GDM1 (cell line): Measurements from ENCODE around the gene KDM5B.

Experiments
- DNase-seq: peaks from one replicate; lab custom pipeline; 2025; lab: John Stamatoyannopoulos, UW

KDM5B gene

DNA sequence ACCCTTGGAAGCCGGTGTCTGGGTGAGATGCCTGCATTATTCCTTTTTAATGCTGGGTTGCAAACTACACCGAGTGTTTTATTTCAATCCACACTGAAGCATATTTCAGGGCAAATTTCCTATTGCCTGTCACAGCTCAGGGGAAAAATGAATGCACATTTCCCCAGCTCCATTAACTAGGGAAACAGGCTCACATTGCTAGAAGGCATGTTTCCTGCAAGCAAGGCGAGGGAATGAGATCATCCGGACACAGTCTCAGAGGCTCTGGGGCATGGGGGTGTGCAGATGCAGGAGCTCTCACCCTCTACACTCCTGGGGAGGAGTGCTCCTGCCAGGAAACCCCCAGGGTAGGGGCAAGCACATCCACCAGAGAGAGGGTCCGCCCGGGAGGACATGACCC lies 122.6 kb downstream of the KDM5B start:
- no peak for DNase-seq

DNA sequence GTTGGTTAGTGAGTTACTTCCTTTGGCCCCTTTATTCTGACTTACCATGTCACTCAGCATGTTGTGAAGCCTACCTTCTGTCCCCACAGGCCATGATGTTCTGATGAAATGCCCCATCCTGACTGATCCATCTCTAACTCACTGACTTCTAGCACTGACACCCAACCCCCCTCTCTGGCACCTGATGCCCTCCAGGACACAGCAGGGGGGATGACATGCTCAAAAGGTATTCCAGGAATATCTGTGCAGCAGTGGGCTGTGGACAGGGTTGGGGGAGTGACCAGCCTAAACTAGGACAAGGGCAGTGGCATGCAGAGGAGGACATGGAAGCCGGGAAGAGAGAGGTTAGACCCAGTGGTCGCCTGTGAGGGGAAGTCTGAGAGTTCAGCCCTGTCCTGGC lies 123.5 kb downstream of the KDM5B start:
- DNase-seq, result no peak

DNA sequence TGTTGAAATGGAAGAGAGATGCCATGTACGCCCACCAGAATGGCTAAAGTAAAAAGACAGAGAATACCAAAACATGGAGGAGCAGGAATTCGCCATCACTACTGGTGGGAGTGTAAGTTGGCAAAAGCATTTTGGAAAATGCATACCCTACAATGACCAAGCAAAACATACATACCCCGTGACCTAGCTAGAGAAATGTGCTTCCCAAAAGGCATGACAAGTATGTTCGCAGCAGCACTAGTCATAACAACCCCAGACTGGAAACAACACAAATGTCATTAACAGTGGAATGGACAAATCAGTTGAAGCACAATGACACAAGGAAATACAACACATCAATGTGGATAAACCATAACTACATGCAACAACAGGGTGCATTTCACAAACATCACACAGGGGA lies 125.2 kb downstream of the KDM5B start:
- no peak for DNase-seq

DNA sequence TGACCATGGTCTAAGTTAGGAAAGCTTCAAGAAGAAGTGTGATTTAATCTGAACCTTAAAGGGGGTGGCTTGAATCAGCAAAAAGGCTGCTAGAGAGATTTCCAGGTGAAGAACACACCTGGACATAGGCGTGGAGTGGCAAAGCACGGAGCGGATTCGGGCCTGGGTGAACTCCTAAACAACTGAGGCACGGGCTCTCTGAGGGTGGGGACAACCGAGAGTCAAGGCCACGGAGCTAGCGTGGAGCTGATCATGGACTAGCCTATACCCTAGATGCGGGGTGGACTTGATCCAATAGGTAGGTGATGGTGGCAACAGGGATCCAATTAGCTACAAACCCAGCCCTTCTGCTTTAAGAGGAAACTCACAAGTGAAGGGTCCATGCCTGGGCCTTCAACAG lies 125.7 kb downstream of the KDM5B start:
- DNase-seq, result no peak

DNA sequence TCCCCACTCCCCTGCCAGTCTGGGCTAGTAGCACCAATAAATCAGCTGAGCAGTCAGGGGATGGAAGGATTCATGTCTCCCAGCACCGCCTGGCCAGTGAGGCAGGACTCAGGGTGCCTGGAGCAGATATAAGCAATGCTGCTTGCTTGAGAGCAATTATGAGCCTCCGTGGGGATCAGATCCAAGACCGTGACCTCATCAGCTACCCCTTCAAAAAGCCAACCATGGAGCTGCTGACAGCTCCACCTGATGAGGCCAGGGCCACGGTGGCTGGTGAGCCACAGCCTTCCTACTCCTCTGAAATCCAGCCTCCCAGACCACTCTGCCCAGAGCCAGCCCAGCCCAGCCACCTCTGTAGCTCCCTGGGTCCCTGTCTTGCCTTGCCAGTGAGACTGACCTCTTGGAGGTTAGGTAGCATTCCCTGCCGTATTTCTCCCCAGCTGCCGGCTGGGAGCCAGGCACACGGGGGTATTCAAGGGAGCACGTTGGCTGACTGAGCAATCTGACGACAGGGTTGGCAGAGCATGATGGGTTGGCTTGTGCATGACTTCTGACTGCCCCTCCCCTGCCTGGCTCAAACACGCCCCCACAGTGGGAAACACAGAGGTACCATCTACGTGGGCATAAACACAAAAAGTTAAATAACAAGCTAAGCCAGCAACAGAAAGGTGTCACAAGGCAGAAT lies 126.3 kb downstream of the KDM5B start:
- no peak for DNase-seq

DNA sequence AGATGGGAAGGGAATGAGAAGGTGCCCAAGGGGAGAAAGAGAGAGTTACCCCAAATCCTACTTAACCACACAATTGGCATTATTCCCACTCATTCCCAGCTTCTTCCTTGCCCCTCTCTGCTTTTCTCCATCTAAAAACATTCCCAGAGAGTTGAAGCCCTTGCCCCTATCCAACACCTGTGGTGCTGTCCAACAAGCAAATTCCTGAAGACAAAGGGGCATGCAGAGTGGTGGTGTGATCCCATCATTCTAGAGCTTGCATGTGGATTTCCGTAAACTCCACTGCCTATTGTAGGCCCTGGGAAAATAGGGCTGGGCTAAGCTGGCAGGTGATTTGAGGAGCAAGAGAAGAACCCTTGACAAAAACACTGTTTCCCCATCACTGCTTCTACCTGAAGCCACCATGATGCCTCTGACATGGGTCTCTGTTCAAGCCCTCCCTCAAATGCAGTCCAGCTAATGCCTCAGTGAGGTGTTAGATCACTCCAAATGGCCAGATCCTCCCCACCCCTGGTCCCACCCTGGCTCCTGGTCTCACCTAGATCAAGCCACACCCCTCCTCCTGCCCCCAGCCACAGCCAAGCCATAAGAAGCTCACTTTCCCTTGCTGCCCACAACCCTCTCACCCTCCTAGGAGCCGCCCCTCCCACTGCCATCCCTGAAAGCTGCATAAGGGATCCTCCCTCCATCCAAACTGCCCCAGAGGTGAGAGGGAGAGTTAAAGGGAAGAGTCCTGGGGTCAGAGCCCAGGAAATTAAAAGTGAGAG lies 127.5 kb downstream of the KDM5B start:
- DNase-seq, result no peak

DNA sequence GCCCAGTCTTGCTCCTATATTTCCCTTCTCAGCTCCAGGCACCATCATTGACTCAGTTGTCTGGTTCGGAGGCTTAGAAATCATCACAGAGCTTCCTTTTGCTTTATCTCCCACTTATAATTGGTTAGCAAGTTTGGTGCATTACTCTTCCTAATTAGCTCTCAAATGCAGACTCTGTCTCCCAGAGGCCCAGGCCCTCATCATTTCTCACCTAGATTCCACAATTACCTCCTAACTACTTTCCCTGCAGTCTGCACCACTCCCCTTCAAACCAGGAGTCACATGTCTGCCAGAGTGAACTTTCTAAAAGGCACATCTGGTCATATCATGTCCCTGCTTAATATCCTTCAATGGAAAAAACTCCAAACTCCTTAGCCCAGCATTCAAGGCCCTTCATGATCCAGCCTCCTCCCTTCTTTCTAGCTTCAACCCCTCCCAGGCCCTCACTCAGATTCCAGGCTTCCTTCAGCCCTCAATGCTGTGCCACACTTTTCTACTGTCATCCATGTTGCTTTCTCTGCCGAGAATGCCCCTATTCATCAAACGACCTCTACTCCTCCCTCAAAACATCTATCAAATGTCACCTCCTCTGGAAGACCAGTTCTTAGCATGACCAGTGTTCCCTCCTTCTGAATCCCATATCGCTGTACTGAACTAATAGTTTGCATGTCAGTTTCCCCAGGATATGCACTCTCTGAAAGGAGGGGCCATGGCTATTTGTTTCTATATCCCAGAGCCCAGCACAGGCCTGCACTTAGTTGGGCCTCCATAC lies 128.6 kb downstream of the KDM5B start:
- DNase-seq, result no peak

DNA sequence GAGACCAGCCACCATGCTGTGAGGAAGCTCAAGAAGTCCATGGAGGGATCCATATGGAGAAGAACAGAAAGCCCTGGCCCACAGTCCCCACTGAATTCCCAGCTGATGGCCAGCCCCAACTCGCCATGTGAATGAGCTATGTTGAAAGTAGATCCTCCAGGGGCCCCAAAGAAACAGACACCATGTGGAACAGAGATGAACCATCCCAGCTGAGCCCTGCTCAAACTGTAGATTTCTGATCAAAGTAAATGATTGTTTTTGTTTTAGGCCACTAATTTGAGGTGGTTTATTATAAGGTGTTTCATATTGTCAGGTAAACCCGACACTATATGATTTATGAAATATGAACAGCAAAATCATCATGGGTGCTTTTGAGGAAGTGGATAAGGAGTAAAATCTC lies 130.8 kb downstream of the KDM5B start:
- no peak for DNase-seq
